ENCODE results near the gene F11R. TPM values are rescaled to one million over a fixed set of nuclear protein-coding genes. Genes with fewer than 3 reads are reported as not detected.

Gene F11R
- total and polyA plus RNA-seq, 2 donors (not counting 3 experiments of a cell fraction or from before 2014, with no cell fraction given) = 97.0 to 124 TPM

DNA sequence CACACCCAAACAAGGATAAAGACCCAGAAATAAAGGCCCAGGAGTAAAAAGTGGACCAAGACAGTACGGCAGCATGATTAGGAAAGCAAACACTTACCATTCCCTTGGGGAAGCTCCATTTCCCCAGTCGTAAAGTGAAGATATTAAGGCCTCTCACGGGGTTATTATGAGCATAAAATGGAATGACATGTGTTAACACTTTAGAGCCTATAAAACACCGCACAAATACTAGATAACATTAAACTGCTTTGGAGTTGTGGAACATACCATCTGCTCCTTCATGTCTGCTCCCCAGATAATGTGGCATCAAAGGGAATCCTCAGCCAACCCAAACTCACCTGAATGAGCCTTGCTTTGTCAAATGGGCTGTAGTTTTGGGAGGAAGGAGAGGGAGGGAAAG, 57.4 kb downstream of the F11R start:
- Histone ChIP-seq H3K27me3 (ENCODE audit: control insufficient read depth in 2 of 2, insufficient read depth in 2 of 2, low read length in 2 of 2) (no peaks in the 10 kb centered on the region), H3K36me3 (ENCODE audit: control insufficient read depth in 2 of 2, extremely low read depth in 1 of 2, insufficient read depth in 2 of 2, low read length in 2 of 2) (no peaks in the 10 kb centered on the region), H3K9me3 (replicated peaks; ENCODE audit: control insufficient read depth, insufficient read depth, low read length) (no peaks in the 10 kb centered on the region), H3K9ac (replicated peaks; ENCODE audit: extremely low read depth, insufficient read depth, low read length) (no peak overlapping the region), H3K79me2 (ENCODE audit: control insufficient read depth, insufficient read depth, low read length) (no peaks in the 10 kb centered on the region), H3K4me1 (ENCODE audit: control insufficient read depth, extremely low read depth, insufficient read depth, low read length) (no peaks in the 10 kb centered on the region), H2AFZ (ENCODE audit: low read depth, low read length) (no peak overlapping the region), H4K20me1 (replicated peaks; ENCODE audit: control insufficient read depth, extremely low read depth, insufficient read depth, low read length) (no peaks in the 10 kb centered on the region), H3K4me2 (ENCODE audit: insufficient read depth, low read length) (no peak overlapping the region), H3K9me1 (replicated peaks; ENCODE audit: control insufficient read depth, extremely low read depth, insufficient read depth, low read length) (no peaks in the 10 kb centered on the region), H3K4me3 (replicated peaks in 1 of 3; ENCODE audit: insufficient read depth in 1 of 3, low read depth in 1 of 3, low read length in 3 of 3) (no peak overlapping the region), H3K27ac (ENCODE audit: insufficient read depth, low read depth, low read length) (no peak overlapping the region)
- FAIRE-seq (no peak), DNase-seq (ENCODE audit: low read depth, low spot score) (no peak)
- TF ChIP-seq POLR2A (IDR thresholded peaks at IDR 0.05; ENCODE audit: low read depth, low read length) = no peak
- TF ChIP-seq, protein P1, sequence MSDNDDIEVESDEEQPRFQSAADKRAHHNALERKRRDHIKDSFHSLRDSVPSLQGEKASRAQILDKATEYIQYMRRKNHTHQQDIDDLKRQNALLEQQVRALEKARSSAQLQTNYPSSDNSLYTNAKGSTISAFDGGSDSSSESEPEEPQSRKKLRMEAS (IDR thresholded peaks at IDR 0.05; ENCODE audit: insufficient read depth, insufficient read length) = no peak
- TF ChIP-seq, protein P2, sequence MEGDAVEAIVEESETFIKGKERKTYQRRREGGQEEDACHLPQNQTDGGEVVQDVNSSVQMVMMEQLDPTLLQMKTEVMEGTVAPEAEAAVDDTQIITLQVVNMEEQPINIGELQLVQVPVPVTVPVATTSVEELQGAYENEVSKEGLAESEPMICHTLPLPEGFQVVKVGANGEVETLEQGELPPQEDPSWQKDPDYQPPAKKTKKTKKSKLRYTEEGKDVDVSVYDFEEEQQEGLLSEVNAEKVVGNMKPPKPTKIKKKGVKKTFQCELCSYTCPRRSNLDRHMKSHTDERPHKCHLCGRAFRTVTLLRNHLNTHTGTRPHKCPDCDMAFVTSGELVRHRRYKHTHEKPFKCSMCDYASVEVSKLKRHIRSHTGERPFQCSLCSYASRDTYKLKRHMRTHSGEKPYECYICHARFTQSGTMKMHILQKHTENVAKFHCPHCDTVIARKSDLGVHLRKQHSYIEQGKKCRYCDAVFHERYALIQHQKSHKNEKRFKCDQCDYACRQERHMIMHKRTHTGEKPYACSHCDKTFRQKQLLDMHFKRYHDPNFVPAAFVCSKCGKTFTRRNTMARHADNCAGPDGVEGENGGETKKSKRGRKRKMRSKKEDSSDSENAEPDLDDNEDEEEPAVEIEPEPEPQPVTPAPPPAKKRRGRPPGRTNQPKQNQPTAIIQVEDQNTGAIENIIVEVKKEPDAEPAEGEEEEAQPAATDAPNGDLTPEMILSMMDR (IDR thresholded peaks at IDR 0.05; ENCODE audit: extremely low read depth in 1 of 2, insufficient read depth in 1 of 2, low read depth in 1 of 2, low read length in 2 of 2) = no peak
- no peak for TF ChIP-seq EZH2 (IDR thresholded peaks at IDR 0.05; ENCODE audit: borderline replicate concordance, low read depth, low read length, severe bottlenecking)
- TF ChIP-seq POLR2AphosphoS5 (IDR thresholded peaks at IDR 0.05; ENCODE audit: insufficient read depth, low read depth, low read length) = no peak
- TF ChIP-seq JUN (IDR thresholded peaks at IDR 0.05; ENCODE audit: borderline replicate concordance, insufficient read depth, insufficient read length, low read depth) = no peak
- BruUV-seq (replicated peaks) = no TSS peak
- POLR2A ChIA-PET = no interaction called here
- intact Hi-C loops (cut with micrococcal nuclease) = no loop called here
- CTCF ChIA-PET = no interaction called here
- dilution Hi-C loops (cut with MboI; ENCODE audit: extremely low pct_ligation_motif_present, low sequenced_read_pairs) = no loop called here

DNA sequence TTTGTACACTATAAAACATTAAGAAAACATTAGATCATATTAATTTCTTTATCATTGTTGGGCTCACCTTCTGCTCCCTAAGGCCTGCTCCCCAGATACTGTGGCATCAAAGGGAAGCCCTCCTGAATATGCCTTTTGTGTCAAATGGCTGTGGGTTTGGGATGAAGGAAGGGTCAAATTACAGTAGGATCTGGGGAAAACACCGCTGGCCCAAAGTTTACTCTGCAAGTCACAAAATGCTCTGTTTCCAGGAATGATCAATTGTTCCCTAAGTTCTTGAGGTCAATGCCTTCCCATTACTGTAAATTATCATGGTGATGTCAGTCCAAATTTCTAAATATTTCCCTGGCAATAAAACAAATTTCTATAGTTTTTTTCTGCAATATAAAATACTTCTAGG, 59.5 kb downstream of the F11R start:
- no peak for TF ChIP-seq EZH2 (IDR thresholded peaks at IDR 0.05; ENCODE audit: borderline replicate concordance, low read depth, low read length, severe bottlenecking)
- no peak for TF ChIP-seq POLR2AphosphoS5 (IDR thresholded peaks at IDR 0.05; ENCODE audit: insufficient read depth, low read depth, low read length)
- TF ChIP-seq, protein P1 (IDR thresholded peaks at IDR 0.05; ENCODE audit: insufficient read depth, insufficient read length) = no peak
- no peak for TF ChIP-seq MYC (IDR thresholded peaks at IDR 0.05; ENCODE audit: low read depth, low read length)
- TF ChIP-seq FOS (IDR thresholded peaks at IDR 0.05; ENCODE audit: borderline replicate concordance, insufficient read depth, low read length) = no peak
- TF ChIP-seq GATA2 (IDR thresholded peaks at IDR 0.05; ENCODE audit: insufficient read depth, insufficient read length, low read depth, low read length) = no peak
- no peak for TF ChIP-seq JUN (IDR thresholded peaks at IDR 0.05; ENCODE audit: borderline replicate concordance, insufficient read depth, insufficient read length, low read depth)
- TF ChIP-seq POLR2A (IDR thresholded peaks at IDR 0.05; ENCODE audit: low read depth, low read length) = no peak
- TF ChIP-seq, protein P2 (IDR thresholded peaks at IDR 0.05; ENCODE audit: extremely low read depth in 1 of 2, insufficient read depth in 1 of 2, low read depth in 1 of 2, low read length in 2 of 2) = no peak
- no peaks in the 10 kb centered on the region for H3K4me1 ChIP-seq (ENCODE audit: control insufficient read depth, extremely low read depth, insufficient read depth, low read length)
- no TSS peak for BruUV-seq (replicated peaks)
- no peak overlapping the region for H3K9ac ChIP-seq (replicated peaks; ENCODE audit: extremely low read depth, insufficient read depth, low read length)
- H2AFZ ChIP-seq (ENCODE audit: low read depth, low read length) = no peak overlapping the region
- H3K9me1 ChIP-seq (replicated peaks; ENCODE audit: control insufficient read depth, extremely low read depth, insufficient read depth, low read length) = no peaks in the 10 kb centered on the region
- CTCF ChIA-PET = interaction anchor here (2.4 kb wide), 1 partner anchor 10 kb away, joined by 9 read pairs; no protein-coding TSS in a partner anchor
- intact Hi-C loops (cut with micrococcal nuclease) (no loop called here), dilution Hi-C loops (cut with MboI; ENCODE audit: extremely low pct_ligation_motif_present, low sequenced_read_pairs) (no loop called here)
- H3K27ac ChIP-seq (ENCODE audit: insufficient read depth, low read depth, low read length) = no peak overlapping the region
- H3K9me3 ChIP-seq (replicated peaks; ENCODE audit: control insufficient read depth, insufficient read depth, low read length) = no peaks in the 10 kb centered on the region
- H3K4me2 ChIP-seq (ENCODE audit: insufficient read depth, low read length) = no peak overlapping the region
- no peaks in the 10 kb centered on the region for H3K36me3 ChIP-seq (ENCODE audit: control insufficient read depth in 2 of 2, extremely low read depth in 1 of 2, insufficient read depth in 2 of 2, low read length in 2 of 2)
- POLR2A ChIA-PET = no interaction called here
- DNase-seq (ENCODE audit: low read depth, low spot score) (no peak), FAIRE-seq (no peak)
- no peak overlapping the region for H3K4me3 ChIP-seq (replicated peaks in 1 of 3; ENCODE audit: insufficient read depth in 1 of 3, low read depth in 1 of 3, low read length in 3 of 3)
- H3K79me2 ChIP-seq (ENCODE audit: control insufficient read depth, insufficient read depth, low read length) = no peaks in the 10 kb centered on the region
- no peaks in the 10 kb centered on the region for H3K27me3 ChIP-seq (ENCODE audit: control insufficient read depth in 2 of 2, insufficient read depth in 2 of 2, low read length in 2 of 2)
- H4K20me1 ChIP-seq (replicated peaks; ENCODE audit: control insufficient read depth, extremely low read depth, insufficient read depth, low read length) = no peaks in the 10 kb centered on the region
